Measurements from ENCODE around the gene ELK1.

DNA sequence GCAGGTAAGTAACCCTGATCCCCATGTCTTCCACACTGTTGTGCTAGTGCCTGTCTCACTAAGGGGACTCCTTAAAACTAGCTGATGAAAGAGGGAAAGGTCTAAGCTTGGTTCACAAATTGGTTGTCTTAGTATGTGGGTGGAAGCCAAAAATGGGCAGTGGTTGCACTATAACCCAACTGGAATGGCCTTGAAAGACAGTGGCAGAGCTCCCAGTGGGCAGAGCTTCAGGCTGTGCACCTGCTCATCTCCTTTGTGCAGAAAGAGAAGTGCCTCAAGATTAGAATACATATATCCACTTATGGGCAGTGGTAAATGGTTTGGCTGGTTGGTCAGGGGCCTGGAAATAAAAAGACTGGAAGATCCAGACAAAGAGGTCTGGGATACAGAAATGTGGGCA is 37.9 kb downstream of the ELK1 start:
- TF ChIP-seq, protein P1, sequence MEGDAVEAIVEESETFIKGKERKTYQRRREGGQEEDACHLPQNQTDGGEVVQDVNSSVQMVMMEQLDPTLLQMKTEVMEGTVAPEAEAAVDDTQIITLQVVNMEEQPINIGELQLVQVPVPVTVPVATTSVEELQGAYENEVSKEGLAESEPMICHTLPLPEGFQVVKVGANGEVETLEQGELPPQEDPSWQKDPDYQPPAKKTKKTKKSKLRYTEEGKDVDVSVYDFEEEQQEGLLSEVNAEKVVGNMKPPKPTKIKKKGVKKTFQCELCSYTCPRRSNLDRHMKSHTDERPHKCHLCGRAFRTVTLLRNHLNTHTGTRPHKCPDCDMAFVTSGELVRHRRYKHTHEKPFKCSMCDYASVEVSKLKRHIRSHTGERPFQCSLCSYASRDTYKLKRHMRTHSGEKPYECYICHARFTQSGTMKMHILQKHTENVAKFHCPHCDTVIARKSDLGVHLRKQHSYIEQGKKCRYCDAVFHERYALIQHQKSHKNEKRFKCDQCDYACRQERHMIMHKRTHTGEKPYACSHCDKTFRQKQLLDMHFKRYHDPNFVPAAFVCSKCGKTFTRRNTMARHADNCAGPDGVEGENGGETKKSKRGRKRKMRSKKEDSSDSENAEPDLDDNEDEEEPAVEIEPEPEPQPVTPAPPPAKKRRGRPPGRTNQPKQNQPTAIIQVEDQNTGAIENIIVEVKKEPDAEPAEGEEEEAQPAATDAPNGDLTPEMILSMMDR (IDR thresholded peaks at IDR 0.05) = no peak
- no peak for TF ChIP-seq POLR2A (IDR thresholded peaks at IDR 0.05)

All from testis (tissue), 2 donors.